22Rv1 (cell line): ENCODE measurements around the gene CLMN.
A peak's percentile ranks its signal among the peaks of the same experiment; 100 is the strongest.

ENCODE experiments used
- H3K27ac ChIP-seq: fragments of 450-650 bp; 2 replicates; pipeline ENCODE4 v1.5.1; 2017
- ZFX ChIP-seq: fragments of 450-650 bp; IDR thresholded peaks from 2 replicates; pipeline ENCODE4 v1.6.1; 2017; ENCODE audit warnings: antibody characterized with exemption, borderline replicate concordance
- TF ChIP-seq, protein P1 (sequence below): fragments of 450-650 bp; IDR thresholded peaks from 2 replicates; pipeline ENCODE4 v1.5.1; 2017; ENCODE audit warnings: mild to moderate bottlenecking

The CLMN gene

DNA sequence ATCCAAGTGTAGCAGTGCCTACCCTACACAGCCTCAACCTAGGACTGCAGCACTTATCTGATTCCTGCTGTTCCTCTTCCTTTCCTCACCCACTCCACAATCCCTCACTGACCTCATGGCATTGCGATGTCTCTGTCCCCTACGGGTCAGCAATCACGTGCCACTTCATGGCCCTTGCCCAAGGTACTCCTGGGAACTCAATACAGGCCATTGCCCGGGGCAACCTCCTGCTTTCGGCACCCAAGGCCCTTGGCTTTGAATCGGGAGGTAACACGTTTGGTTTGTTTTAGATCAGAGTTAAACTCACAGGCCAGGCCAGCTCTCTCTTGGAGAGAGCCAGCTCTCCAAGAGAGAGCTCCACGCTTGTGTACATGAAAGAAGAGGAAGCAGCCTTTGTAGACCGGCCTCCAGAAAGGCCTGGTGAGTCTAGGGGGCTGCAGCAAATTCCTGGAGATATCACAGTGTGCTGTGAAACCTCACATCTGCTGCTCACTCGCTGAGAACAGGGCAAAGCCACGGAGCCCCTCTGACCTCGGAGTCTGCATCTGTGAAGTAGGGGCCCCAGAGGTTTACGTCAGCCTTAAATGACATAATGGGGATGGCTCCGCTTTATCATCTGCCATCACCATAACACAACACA lies 12.2 kb downstream of the CLMN start:
- H3K27ac ChIP-seq = 0 out of 2 replicates have a peak overlapping the region, but pooled peaks have one; percentile 12
- TF ChIP-seq, protein P1, sequence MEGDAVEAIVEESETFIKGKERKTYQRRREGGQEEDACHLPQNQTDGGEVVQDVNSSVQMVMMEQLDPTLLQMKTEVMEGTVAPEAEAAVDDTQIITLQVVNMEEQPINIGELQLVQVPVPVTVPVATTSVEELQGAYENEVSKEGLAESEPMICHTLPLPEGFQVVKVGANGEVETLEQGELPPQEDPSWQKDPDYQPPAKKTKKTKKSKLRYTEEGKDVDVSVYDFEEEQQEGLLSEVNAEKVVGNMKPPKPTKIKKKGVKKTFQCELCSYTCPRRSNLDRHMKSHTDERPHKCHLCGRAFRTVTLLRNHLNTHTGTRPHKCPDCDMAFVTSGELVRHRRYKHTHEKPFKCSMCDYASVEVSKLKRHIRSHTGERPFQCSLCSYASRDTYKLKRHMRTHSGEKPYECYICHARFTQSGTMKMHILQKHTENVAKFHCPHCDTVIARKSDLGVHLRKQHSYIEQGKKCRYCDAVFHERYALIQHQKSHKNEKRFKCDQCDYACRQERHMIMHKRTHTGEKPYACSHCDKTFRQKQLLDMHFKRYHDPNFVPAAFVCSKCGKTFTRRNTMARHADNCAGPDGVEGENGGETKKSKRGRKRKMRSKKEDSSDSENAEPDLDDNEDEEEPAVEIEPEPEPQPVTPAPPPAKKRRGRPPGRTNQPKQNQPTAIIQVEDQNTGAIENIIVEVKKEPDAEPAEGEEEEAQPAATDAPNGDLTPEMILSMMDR = no peak
- TF ChIP-seq ZFX = no peak

DNA sequence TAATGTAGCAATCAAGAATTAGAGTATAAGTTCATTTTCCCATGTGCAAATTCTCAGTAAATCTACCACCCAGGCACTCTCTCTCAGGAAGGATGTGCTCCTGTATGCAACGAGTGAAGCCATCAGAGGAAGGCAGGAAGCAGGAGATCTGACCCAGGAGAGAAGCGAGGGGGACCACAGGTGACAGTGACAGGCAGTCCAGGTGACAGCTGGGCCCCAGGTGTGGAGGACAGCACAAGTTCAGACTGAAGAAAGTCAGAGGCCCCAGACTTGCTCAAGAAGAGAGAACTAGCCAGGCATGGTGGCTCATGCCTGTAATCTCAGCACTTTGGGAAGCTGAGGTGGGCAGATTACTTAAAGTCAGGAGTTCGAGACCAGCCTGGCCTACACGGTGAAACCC lies 13.8 kb downstream of the CLMN start:
- TF ChIP-seq ZFX = no peak
- TF ChIP-seq, protein P1 = no peak
- no peak overlapping the region for H3K27ac ChIP-seq

DNA sequence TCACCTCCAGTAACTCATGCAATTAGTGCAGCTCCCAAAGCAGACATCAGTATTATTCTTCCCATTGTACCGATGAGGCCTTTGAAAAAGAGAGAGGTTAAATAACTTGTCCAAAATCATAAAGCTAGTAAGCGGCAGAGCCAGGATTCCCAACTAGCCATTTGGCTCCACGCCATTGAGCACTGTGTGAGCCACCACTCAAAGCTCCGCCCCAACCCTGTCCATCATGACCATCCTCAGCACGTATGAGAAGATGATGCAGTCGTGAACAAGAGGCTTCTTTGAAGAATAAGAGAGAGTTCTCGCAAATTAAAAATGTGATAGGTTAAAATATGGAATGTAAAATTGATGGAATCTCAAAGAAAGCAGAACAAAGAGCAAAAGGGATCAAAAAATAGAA lies 14.6 kb downstream of the CLMN start:
- TF ChIP-seq, protein P1 = no peak
- TF ChIP-seq ZFX = no peak
- H3K27ac ChIP-seq = no peak overlapping the region

DNA sequence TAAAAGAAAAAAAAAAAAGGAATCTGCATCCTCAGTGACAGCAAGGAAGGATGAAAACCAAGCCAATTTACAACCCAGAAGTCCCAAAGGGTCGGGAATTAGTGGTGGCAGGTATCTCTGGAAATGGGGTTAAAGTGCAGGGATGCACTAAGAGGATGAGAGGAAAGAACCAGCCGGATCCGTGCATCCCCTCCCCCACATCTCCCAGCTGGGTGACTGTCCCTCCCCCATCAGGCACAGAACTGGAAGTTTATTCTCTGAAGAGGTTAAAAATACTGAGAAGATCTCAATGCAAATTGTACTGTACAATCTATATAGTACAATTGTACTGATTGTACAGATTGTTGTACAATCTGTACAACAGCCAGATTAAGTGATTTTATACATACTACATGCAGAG lies 15.4 kb downstream of the CLMN start:
- TF ChIP-seq, protein P1 = no peak
- TF ChIP-seq ZFX = no peak
- no peak overlapping the region for H3K27ac ChIP-seq

DNA sequence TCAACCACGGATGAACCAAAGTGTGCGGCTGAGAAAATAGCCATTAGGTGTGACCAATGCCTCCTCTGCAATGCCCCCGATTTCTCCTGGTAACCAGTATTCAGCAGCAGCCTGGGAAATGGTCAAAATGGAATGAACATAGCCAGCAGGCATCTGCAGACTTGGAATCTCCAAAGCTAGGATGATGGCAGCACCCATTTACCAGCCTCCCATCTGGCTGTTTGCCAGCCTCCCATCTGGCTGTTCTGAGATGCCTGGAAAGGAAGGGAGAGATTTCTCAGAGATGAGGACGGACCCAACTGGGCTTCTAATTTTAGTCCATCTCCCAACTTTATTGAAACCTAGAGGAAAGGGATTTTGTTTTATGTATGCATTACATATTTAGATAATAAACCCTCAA lies 16.2 kb downstream of the CLMN start:
- TF ChIP-seq, protein P1 = no peak
- TF ChIP-seq ZFX = no peak

DNA sequence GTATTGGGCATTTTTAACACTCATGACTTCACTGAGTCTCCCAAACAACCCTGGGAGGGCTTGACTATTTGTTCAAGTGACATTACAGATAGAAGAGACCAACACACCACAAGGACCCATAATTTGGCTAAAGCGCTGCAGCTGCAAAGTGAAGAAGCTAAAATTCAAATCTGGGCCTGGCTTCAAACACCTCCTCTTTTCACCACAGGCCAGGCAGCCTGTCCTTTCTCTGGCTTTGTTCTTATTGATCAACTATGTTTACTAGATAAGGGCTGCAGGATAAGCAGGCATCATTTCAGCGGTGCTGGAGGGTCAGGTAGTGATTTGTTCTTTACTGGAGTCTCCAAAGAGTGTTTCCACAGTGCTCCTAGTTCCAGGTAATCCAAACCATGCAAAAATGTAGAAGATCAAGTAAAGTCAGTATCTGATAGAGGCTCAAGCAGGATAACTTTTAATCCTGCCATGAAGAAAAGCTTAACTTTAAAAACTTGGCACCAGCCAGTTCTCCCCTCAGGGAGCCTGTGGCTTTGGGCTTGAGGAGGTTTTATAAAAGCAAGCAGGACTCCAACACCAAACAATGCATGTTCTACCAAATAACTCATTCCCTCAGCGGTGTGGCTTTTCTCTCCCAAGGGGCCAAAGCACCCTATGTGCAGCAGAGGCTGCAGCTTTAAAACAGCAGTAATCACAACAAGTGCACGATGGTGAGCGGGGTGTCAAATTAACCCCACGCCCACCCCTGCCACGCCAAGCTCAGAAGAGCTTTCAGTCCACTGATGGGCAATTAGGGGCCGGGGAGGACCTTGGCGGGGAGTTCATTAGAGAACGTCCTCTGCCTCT lies 16.8 kb downstream of the CLMN start:
- no peak for TF ChIP-seq ZFX
- TF ChIP-seq, protein P1 = no peak
- no peak overlapping the region for H3K27ac ChIP-seq

More for the DNA sequence above, 16.2 kb downstream of the CLMN start:
- H3K27ac ChIP-seq = no peak overlapping the region
